H9 (cell line): Measurements from ENCODE around the gene COLEC12. TPM values are rescaled to one million over a fixed set of nuclear protein-coding genes. Genes with fewer than 3 reads are reported as not detected.

ENCODE experiments used
- DNase-seq: peaks from one replicate; pipeline ENCODE4 v3.0.0-alpha.2; 2017
- H2AFZ ChIP-seq: one replicate; pipeline ENCODE4 v1.6.1; 2013; ENCODE audit warnings: mild to moderate bottlenecking, low read length, control low read depth, moderate library complexity
- H2AK5ac ChIP-seq: 2 replicates; pipeline ENCODE4 v1.6.1; 2013; ENCODE audit warnings: low read length, control low read depth, mixed read lengths; ENCODE audit not compliant: insufficient read length
- H2BK120ac ChIP-seq: one replicate; pipeline ENCODE4 v1.6.1; 2013; ENCODE audit warnings: low read depth, mild to moderate bottlenecking, low read length, control low read depth, inconsistent platforms; ENCODE audit not compliant: poor library complexity, severe bottlenecking
- H2BK12ac ChIP-seq: 2 replicates; pipeline ENCODE4 v1.6.1; 2013; ENCODE audit warnings: low read length, control low read depth, mixed read lengths, low read depth; ENCODE audit not compliant: insufficient read length
- H2BK15ac ChIP-seq: 2 replicates; pipeline ENCODE4 v1.6.1; 2013; ENCODE audit warnings: low read depth, low read length, control low read depth
- H2BK20ac ChIP-seq: one replicate; pipeline ENCODE4 v1.6.1; 2013; ENCODE audit warnings: low read depth, mild to moderate bottlenecking, low read length, control low read depth, inconsistent platforms; ENCODE audit not compliant: poor library complexity, severe bottlenecking
- H2BK5ac ChIP-seq: 2 replicates; pipeline ENCODE4 v1.6.1; 2013; ENCODE audit warnings: low read length, control low read depth, mixed read lengths; ENCODE audit not compliant: insufficient read length
- H3K14ac ChIP-seq: 2 replicates; pipeline ENCODE4 v1.6.1; 2013; ENCODE audit warnings: low read length, control low read depth; ENCODE audit not compliant: insufficient read depth
- H3K18ac ChIP-seq: 2 replicates; pipeline ENCODE4 v1.6.1; 2013; ENCODE audit warnings: low read depth, mild to moderate bottlenecking, mixed read lengths, low read length, control low read depth; ENCODE audit not compliant: insufficient read length
- H3K23ac ChIP-seq: 2 replicates; pipeline ENCODE4 v1.6.1; 2013; ENCODE audit warnings: low read length, control low read depth, mixed read lengths, low read depth; ENCODE audit not compliant: insufficient read length
- H3K23me2 ChIP-seq: 2 replicates; pipeline ENCODE4 v1.6.1; 2013; ENCODE audit warnings: low read depth, mild to moderate bottlenecking, mixed read lengths, low read length, control low read depth; ENCODE audit not compliant: insufficient read length, poor library complexity, severe bottlenecking
- H3K27ac ChIP-seq: 2 replicates; pipeline ENCODE4 v1.5.1; 2013; ENCODE audit warnings: low read length, control low read depth, mixed read lengths, low read depth; ENCODE audit not compliant: insufficient read length
- H3K27me3 ChIP-seq: 2 replicates; pipeline ENCODE4 v1.6.1; 2013; ENCODE audit warnings: low read length, control low read depth, inconsistent platforms; ENCODE audit not compliant: insufficient read depth
- H3K4ac ChIP-seq: 2 replicates; pipeline ENCODE4 v1.6.1; 2013; ENCODE audit warnings: low read depth, mild to moderate bottlenecking, control low read depth, inconsistent platforms, low read length, moderate library complexity
- H3K4me1 ChIP-seq: 2 replicates; pipeline ENCODE4 v1.6.1; 2013; ENCODE audit warnings: low read length, control low read depth, inconsistent platforms; ENCODE audit not compliant: insufficient read depth
- H3K4me2 ChIP-seq: 2 replicates; pipeline ENCODE4 v1.6.1; 2013; ENCODE audit warnings: low read length, control low read depth, mixed read lengths; ENCODE audit not compliant: insufficient read length, insufficient read depth
- H3K56ac ChIP-seq: 2 replicates; pipeline ENCODE4 v1.6.1; 2013; ENCODE audit warnings: low read depth, mild to moderate bottlenecking, mixed read lengths, low read length, control low read depth; ENCODE audit not compliant: insufficient read length
- H3K79me1 ChIP-seq: 2 replicates; pipeline ENCODE4 v1.6.1; 2013; ENCODE audit warnings: low read depth, mild to moderate bottlenecking, moderate library complexity, low read length, control low read depth, inconsistent platforms; ENCODE audit not compliant: insufficient read depth, poor library complexity, severe bottlenecking
- H3K79me2 ChIP-seq: 2 replicates; pipeline ENCODE4 v1.6.1; 2013; ENCODE audit warnings: low read length, control low read depth, inconsistent platforms; ENCODE audit not compliant: insufficient read depth
- H3K9ac ChIP-seq: 2 replicates; pipeline ENCODE4 v1.6.1; 2013; ENCODE audit warnings: low read length, control low read depth, mixed read lengths; ENCODE audit not compliant: insufficient read length; ENCODE audit errors: extremely low read depth
- H3K9me3 ChIP-seq: one replicate; pipeline ENCODE4 v1.6.1; 2013; ENCODE audit warnings: low read depth, low read length, inconsistent platforms; ENCODE audit not compliant: control insufficient read depth
- H3T11ph ChIP-seq: one replicate; pipeline ENCODE4 v1.6.1; 2013; ENCODE audit warnings: mild to moderate bottlenecking, low read length, control low read depth, inconsistent platforms
- H4K20me1 ChIP-seq: one replicate; pipeline ENCODE4 v1.6.1; 2013; ENCODE audit not compliant: control insufficient read depth, insufficient read length, insufficient read depth
- H4K5ac ChIP-seq: 2 replicates; pipeline ENCODE4 v1.6.1; 2013; ENCODE audit warnings: low read depth, mild to moderate bottlenecking, mixed read lengths, low read length, control low read depth; ENCODE audit not compliant: insufficient read length
- H4K8ac ChIP-seq: replicated peaks from 2 replicates; pipeline ENCODE4 v1.6.1; 2013; ENCODE audit warnings: low read length, control low read depth, mixed read lengths, low read depth; ENCODE audit not compliant: insufficient read length
- H4K91ac ChIP-seq: 2 replicates; pipeline ENCODE4 v1.6.1; 2013; ENCODE audit warnings: low read depth, mild to moderate bottlenecking, moderate library complexity, mixed read lengths, low read length, control low read depth; ENCODE audit not compliant: insufficient read length
- H3K27ac Mint-ChIP-seq, 3 experiments: 2 replicates in 2 of 3; 3 replicates in 1 of 3; pipeline ENCODE4 v1.8.0; 2020 to 2021; ENCODE audit warnings: mixed read lengths in 3 of 3, mild to moderate bottlenecking in 1 of 3, moderate library complexity in 1 of 3
- H3K27me3 Mint-ChIP-seq: 2 replicates; pipeline ENCODE4 v1.8.0; 2021; ENCODE audit warnings: low read depth, mild to moderate bottlenecking, moderate library complexity, mixed read lengths
- H3K36me3 Mint-ChIP-seq, 3 experiments: 2 replicates in 2 of 3; 3 replicates in 1 of 3; pipeline ENCODE4 v1.8.0; 2020 to 2021; ENCODE audit warnings: low read depth in 3 of 3, mixed read lengths in 3 of 3; ENCODE audit not compliant: insufficient read depth in 1 of 3
- H3K4me1 Mint-ChIP-seq, 2 experiments: 2 replicates each; pipeline ENCODE4 v1.8.0; 2020; ENCODE audit warnings: mixed read lengths in 2 of 2
- H3K4me3 Mint-ChIP-seq, 2 experiments: 2 replicates in 1 of 2; 3 replicates in 1 of 2; pipeline ENCODE4 v1.8.0; 2020 to 2021; ENCODE audit warnings: mild to moderate bottlenecking in 2 of 2, mixed read lengths in 2 of 2, moderate library complexity in 1 of 2
- H3K9me3 Mint-ChIP-seq, 2 experiments: 2 replicates in 1 of 2; 3 replicates in 1 of 2; pipeline ENCODE4 v1.8.0; 2020; ENCODE audit warnings: mild to moderate bottlenecking in 2 of 2, mixed read lengths in 2 of 2, moderate library complexity in 1 of 2
- WGBS: extraction: QIAGEN DNeasy Blood & Tissue Kit; methylation state at CpG from one replicate; pipeline ENCODE4 v1.1.7; 2013; ENCODE audit warnings: missing lambda C conversion rate, low lambda C conversion rate, mixed read lengths; ENCODE audit not compliant: insufficient read length; ENCODE audit errors: extremely low coverage; 5-methylcytosine and 5-hydroxymethylcytosine counted together
- total RNA-seq: library from RNA; stranded (reverse); gene quantifications from 2 replicates; pipeline ENCODE4 v1.2.1, GENCODE V29; 2021
- TF ChIP-seq, protein P1 (sequence below): fragments of 200-600 bp; sonication (generic); conservative IDR thresholded peaks from 3 replicates; pipeline ENCODE4 v1.8.0; 2021; ENCODE audit warnings: antibody characterized with exemption, mild to moderate bottlenecking

The COLEC12 gene
- total RNA-seq, 1 experiment from 2014 or later, result 0.70 TPM

DNA sequence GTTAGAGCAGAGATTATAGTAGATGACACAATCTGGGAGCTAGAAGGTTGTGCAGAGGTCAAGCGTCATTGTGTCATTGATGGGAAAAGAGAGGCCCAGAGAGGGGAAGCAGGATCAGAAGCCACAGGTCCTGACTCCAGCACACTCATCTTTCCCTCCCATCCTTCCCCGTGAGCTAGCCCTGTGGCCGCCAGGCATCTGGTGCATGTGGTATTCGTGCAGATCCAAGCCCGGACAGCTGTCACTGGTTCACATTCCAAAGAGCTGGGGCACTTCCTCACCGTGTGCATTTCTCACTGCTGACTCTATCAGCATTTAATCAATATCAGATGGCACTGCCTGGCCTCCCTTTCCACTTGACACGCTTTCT, 138.6 kb downstream of the COLEC12 start:
- H4K5ac ChIP-seq, result no peak overlapping the region
- H3K4me1 Mint-ChIP-seq, result peaks cover 28 to 29% of the 10 kb centered on the region in 2 experiments
- H3K27ac Mint-ChIP-seq, result no peak overlapping the region
- no peak overlapping the region for H3K4me3 Mint-ChIP-seq
- H3K23me2 ChIP-seq, result no peaks in the 10 kb centered on the region
- H3K18ac ChIP-seq, result no peak overlapping the region
- no peaks in the 10 kb centered on the region for H3K36me3 Mint-ChIP-seq
- no peak overlapping the region for H2BK5ac ChIP-seq
- H4K91ac ChIP-seq, result no peak overlapping the region
- no peaks in the 10 kb centered on the region for H3K79me1 ChIP-seq
- no peak overlapping the region for H3K4me2 ChIP-seq
- DNase-seq, result peak; percentile 31
- no CpG with 5 or more reads among the region's 7 CpGs for WGBS
- no peak overlapping the region for H3T11ph ChIP-seq
- no peak overlapping the region for H2BK120ac ChIP-seq
- H2BK20ac ChIP-seq, result no peak overlapping the region
- no peak overlapping the region for H2AK5ac ChIP-seq
- no peak overlapping the region for H3K23ac ChIP-seq
- no peak overlapping the region for H2BK12ac ChIP-seq
- peaks cover 9% of the 10 kb centered on the region for H3K4me1 ChIP-seq
- H3K9me3 Mint-ChIP-seq, result no peaks in the 10 kb centered on the region
- H3K9me3 ChIP-seq, result no peaks in the 10 kb centered on the region
- TF ChIP-seq, protein P1, sequence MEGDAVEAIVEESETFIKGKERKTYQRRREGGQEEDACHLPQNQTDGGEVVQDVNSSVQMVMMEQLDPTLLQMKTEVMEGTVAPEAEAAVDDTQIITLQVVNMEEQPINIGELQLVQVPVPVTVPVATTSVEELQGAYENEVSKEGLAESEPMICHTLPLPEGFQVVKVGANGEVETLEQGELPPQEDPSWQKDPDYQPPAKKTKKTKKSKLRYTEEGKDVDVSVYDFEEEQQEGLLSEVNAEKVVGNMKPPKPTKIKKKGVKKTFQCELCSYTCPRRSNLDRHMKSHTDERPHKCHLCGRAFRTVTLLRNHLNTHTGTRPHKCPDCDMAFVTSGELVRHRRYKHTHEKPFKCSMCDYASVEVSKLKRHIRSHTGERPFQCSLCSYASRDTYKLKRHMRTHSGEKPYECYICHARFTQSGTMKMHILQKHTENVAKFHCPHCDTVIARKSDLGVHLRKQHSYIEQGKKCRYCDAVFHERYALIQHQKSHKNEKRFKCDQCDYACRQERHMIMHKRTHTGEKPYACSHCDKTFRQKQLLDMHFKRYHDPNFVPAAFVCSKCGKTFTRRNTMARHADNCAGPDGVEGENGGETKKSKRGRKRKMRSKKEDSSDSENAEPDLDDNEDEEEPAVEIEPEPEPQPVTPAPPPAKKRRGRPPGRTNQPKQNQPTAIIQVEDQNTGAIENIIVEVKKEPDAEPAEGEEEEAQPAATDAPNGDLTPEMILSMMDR, result no peak
- H3K9ac ChIP-seq, result no peak overlapping the region
- no peak overlapping the region for H3K14ac ChIP-seq
- H4K8ac ChIP-seq, result no peak overlapping the region
- no peak overlapping the region for H2AFZ ChIP-seq
- H3K27me3 Mint-ChIP-seq, result peaks cover 6% of the 10 kb centered on the region; the same call in 1 of the 2 replicates
- no peaks in the 10 kb centered on the region for H3K27me3 ChIP-seq
- H3K4ac ChIP-seq, result no peak overlapping the region
- no peak overlapping the region for H3K56ac ChIP-seq
- H2BK15ac ChIP-seq, result no peak overlapping the region
- no peaks in the 10 kb centered on the region for H3K79me2 ChIP-seq
- H3K27ac ChIP-seq, result no peak overlapping the region
- no peaks in the 10 kb centered on the region for H4K20me1 ChIP-seq
